Endothelial cell of umbilical vein (primary cell): ENCODE results near the gene BANF2.

ENCODE experiments used
- CTCF ChIP-seq, 2 donors: IDR thresholded peaks; 1 replicate in 1 of 2; 2 replicates in 1 of 2; pipeline ENCODE4 v1.5.1; 2011; ENCODE audit warnings: low read length in 2 of 2, mild to moderate bottlenecking in 2 of 2, moderate library complexity in 2 of 2, control low read depth in 1 of 2, inconsistent platforms in 1 of 2, low read depth in 1 of 2; ENCODE audit not compliant: insufficient read depth in 1 of 2; ENCODE audit errors: extremely low read depth in 1 of 2
- EZH2 ChIP-seq: IDR thresholded peaks from 2 replicates; pipeline ENCODE4 v1.6.1; 2012; ENCODE audit warnings: borderline replicate concordance, low read depth, mild to moderate bottlenecking, moderate library complexity, low read length, inconsistent platforms; ENCODE audit not compliant: severe bottlenecking
- POLR2A ChIP-seq: IDR thresholded peaks from 2 replicates; pipeline ENCODE4 v1.6.1; 2012; ENCODE audit warnings: low read depth, mild to moderate bottlenecking, control low read depth, low read length
- POLR2AphosphoS5 ChIP-seq: IDR thresholded peaks from 2 replicates; pipeline ENCODE4 v1.6.1; 2012; ENCODE audit warnings: low read depth, mild to moderate bottlenecking, control low read depth, low read length, moderate library complexity; ENCODE audit not compliant: insufficient read depth

GRCh38 chr20:17651760-17652388 is 47.9 kb upstream of the BANF2 start:
- TF ChIP-seq CTCF (IDR thresholded peaks at IDR 0.05; ENCODE audit: extremely low read depth in 1 of 2, insufficient read depth in 1 of 2, low read depth in 1 of 2, low read length in 2 of 2) (no peak), POLR2A (no peak), EZH2 (no peak), POLR2AphosphoS5 (no peak)
